NCI-H2081 (cell line): ENCODE measurements around the gene ETFA.

Experiments used
- DNase-seq, 2 experiments: peaks; one replicate each; lab custom pipeline; 2025; lab: John Stamatoyannopoulos, UW

ETFA gene

GRCh38 chr15:76195506-76196268 lies 115.6 kb downstream of the ETFA start:
- DNase-seq, result no peak

- DNase-seq, result no peak
These were observed 117.3 kb downstream of the ETFA start for GRCh38 chr15:76193934-76194333.

DNA sequence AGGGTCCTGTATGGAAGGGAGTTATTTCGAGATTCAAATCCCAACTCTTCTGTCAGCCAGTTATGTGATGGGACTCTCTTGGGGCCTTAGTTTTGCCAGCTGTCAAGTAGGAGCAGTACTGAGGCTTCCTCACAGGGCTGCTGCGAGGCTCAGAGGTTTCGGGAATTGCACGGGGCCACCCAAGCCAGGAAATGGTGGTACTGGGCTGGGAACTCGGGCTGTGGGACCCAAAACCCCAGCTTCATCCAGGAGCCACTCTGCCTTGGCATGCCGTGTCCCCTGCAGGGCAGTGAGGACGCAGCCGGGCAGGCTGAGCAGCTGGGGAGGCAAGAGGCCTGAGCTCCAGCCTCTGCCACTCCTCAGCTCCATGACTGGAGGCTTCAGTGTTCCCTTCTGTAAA lies 118.6 kb downstream of the ETFA start:
- no peak for DNase-seq

DNA sequence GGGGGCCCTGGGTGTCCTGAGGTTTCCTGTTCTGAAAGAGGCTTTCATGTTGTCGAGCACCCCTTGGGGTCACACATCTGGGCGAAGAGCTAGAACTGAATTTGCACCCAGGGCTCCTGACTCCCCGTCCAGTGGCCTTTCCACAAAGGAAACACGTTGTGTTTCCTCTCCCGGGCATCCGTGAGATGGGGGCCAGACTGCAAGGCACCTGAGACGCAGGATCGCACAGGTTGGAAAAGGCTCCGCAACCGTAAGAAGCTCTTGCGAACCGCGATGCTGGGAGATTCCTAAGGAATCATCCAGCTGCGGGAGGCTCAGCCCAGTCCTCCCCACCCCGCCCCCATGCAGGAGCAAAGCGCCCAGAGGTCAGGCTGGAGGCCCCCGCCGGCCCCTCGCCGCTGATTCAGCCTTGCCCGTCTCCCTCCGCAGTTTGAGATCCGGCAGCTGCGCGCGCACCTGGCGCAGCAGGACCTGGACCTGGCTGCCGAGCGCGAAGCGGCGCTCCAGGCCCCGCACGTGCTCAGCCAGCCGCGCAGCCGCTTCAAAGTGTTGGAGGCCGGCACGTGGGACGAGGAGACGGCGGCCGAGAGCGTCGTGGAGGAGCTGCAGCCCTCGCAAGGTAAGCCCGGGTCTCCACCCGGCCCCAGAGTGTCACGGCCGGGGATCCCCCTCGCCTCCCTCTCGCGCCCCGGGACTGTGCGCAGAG lies 119.6 kb downstream of the ETFA start:
- DNase-seq, result no peak

DNA sequence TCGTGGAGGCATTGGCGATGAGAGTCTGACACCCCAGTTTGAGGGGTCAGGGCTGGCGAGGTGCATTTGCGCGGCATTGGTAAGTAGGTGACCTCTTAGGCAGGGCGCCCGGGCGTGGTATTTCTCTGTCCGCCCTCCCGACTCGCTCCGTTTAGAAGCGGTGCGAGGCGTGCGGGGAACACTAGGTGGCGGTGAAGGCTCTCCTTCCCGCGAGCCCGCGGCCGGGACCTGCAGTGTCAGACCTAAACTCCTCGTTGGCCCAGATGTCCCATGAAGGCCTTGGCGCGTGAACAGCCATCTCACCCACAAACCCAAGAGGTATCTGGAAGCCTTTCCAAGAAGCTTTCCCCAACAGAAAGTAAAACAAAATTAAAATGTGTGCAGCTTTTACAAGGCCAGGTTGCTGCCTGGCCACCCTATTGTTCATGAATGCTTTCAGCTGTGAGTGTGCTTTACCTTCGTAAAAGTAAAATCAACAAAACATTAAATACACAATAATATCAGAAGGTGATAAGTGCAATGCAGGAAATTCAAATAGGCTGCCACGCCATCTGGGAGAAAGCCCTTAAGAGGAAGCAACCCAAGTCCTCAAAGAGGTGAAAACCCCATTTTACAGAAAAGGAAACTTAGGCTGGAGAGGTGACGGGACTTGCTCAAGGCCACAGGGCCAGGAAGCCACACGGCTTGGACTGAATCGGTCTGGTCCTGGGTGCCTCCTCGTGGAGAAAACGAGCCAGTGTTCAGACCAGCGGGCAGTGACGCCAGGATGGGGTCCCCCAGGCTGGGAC lies 120.3 kb downstream of the ETFA start:
- DNase-seq, result peak; percentile 64 to 80

- no peak for DNase-seq
These were observed 121.2 kb downstream of the ETFA start for GRCh38 chr15:76190070-76190564.

DNA sequence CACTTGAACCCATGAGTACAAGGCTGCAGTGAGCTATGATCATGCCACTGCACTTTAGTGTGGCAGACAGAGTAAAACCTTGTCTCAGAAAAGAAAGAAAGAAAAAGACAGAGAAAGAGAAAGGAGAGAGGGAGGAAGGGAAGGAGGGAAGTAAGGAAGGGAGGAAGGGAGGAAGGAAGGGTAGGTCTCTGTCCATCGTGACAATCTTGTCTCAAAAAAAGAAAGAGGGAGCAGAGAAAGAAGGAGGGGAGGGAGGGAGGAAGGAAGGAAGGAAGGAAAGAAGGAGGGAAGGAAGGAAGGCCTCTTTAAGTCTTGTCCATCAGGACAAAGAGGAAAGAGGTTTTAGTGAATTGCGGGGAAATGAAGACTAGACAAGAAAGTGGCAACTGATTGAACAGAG lies 122.2 kb downstream of the ETFA start:
- DNase-seq, result no peak

DNA sequence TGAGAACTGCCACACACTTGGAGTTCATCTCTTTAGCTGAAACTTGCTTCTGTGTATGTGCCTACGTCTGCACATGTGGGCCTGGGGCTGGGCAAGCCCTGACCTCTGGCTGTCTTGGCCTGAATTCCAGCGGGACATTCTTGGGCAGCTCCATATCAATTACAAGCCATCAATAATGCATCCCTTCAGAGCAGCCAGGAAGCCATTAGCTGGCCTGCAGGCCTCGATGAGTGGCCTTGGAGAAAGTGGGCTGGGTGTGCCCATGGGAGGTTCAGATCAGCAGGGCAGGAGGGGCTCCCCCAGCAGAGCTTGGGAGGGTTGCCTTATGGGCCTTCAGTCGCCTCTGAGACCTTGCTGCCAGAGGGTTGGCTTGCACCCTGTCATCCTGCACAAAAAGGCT lies 124.1 kb downstream of the ETFA start:
- DNase-seq, result no peak

DNA sequence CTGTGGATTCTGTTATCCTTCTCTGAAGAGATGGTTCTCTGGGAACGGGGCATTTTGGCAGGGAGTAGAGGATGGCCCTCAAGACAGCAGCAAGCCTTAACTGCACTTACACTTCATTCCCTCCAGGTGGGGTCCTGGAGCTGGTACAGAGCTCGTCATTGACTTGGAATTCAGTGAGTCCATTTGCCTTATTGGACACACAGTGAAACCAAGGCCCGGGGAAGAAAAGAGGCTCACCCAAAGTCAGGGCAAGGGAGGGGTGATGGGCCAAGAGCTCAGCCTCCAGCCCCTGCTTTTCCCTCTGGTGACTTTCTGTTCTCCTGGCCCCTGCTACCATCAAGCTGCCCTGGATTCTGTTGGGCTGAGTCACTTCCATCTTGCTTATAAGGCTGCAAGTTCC lies 125.6 kb downstream of the ETFA start:
- peak; percentile 34 to 63 for DNase-seq

GRCh38 chr15:76184650-76185035 lies 126.6 kb downstream of the ETFA start:
- no peak for DNase-seq

- DNase-seq, result no peak
These were observed 127.2 kb downstream of the ETFA start for GRCh38 chr15:76183930-76184649.

DNA sequence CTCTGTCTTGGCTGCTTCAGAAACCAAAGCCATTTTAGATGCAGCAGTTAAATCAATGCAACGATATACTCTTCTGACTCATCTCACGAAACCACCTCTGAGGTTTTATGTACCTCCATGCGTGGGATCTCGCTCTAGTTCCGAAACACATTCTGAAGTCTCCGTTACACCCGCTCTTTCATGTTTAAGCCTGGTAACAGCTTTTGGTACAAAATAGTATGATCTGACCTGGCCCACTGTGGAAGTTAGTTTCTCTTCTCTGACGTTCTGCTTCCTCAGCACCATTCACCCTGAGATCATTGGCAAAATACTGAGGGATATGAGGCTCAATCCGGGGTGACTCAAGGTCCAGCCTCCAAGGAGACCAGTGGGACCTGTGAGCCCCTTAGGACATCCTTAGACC lies 129.6 kb downstream of the ETFA start:
- DNase-seq, result no peak

GRCh38 chr15:76180321-76180720 lies 130.9 kb downstream of the ETFA start:
- no peak for DNase-seq

- no peak for DNase-seq
These were observed 132.2 kb downstream of the ETFA start for GRCh38 chr15:76179023-76179422.

DNA sequence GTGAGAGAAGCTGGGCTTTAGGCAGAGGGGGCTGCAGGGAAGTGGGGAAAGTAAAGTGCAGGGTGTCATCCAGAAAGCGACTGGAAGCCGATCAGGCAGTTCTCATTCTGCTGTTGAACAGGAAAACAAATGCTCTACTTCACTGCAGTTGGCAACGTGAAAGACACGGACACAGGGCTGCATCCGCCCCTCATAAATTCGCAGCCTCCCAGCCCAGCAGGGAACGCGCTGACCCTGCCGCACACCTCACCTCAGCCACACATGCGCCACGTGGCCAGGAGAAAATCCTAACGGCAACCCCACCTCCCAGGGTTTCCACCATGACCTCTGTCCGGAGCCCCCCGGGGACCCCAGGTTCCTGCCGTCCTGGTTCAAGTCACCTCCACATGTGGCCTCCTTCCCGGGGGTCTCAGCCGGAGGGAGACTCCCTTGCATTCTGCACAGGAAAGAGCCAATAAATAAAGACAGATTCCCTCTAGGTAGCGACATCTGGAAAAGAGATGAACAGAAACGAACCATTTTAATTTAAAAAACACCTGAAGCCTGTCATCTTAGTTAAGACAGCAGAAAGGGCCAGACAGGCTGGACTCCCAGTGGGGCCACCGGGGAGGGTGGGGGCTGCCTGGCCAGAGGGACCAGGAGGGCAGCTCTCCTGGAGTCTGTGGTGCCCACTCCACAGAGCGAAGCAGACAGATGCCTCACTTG lies 132.8 kb downstream of the ETFA start:
- no peak for DNase-seq

DNA sequence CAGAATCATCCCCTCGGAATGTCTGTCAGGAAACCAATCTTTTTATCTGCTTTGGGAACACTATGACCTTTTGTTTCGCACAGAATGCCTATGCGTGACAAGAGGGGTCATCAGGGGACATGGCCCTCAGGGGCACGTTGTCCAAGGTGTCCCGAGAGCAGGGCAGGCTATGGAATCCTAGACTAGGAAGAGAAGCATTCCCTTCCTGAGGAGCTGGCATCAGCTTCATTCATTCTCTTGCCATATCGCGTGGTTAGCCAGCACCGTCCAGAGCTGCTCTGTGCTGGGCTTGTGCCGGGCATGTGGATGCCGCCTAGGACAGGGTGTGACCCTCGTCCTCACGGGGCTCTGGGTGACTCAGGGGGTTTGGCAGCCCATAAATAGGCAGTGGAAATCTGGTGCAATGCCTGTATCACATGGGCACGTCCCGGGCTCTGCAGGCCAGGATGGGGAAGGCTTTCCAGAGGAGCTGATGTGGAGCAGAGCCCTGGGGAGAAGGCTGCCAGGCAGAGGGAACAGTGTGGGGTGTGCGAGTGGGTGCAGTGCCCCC lies 133.7 kb downstream of the ETFA start:
- no peak for DNase-seq

DNA sequence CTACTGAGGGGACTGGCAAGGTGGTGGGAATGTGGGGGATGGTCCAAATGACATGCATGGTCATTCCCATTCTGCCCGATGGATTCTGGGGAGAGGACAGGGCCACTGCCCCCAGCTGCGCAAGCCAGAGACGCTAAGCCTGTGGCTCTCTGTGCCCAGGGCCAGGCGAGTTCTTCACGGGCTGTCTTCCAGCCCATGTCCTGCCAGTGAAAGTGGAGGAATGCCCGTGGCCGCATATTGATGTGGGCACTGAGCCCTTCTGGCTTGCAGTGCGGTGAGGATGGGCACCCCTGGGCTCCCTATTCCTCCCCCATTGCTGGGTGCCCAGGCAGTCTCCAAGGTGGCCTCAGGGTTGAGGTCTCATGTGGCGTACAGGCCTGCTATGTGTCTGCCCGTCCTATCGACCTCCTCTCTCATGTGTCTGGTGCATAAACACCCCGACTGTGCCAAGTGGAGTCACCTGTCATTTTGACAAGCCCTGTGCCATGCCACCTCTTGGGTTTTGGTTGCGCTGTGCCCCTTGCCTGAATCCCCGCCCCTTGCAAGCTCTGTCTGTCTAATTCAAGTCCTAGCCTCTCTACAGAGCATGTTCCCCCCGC lies 134.7 kb downstream of the ETFA start:
- DNase-seq, result no peak

- no peak for DNase-seq
These were observed 135.2 kb downstream of the ETFA start for GRCh38 chr15:76176059-76176458.

GRCh38 chr15:76175442-76175841 lies 135.8 kb downstream of the ETFA start:
- no peak for DNase-seq

DNA sequence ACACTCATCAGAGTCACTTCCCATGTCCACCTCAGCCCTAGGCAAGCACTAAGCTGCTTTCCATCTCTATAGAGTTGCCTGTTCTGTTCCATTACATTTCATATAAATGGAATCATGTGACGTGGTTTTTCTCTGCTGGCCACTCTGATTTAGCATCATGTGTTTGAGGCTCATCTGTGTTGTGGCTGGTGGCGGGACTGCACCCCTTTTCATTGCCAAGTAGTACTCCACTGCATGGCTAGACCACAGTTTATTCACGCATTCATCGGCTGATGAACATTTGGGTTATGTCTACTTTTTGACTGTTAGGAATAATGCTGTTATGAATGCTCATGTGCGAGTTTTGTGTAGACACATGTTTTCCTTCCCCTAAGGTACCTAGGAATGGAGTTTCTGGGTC lies 136.6 kb downstream of the ETFA start:
- DNase-seq, result no peak
